Esophagus muscularis mucosa (tissue), 3 donors: ENCODE measurements around the gene PEX14.

Experiments
- CTCF ChIP-seq, 3 experiments: fragments of 200-600 bp in 2 of 3; fragments of 450-650 bp in 1 of 3; sonication (generic) in 2 of 3; IDR thresholded peaks; one replicate each; pipeline ENCODE4 v1.5.1; 2017 to 2019; ENCODE audit warnings: antibody characterized with exemption in 3 of 3, mild to moderate bottlenecking in 2 of 3, moderate library complexity in 1 of 3
- POLR2A ChIP-seq: fragments of 450-650 bp; IDR thresholded peaks from one replicate; pipeline ENCODE4 v1.6.1; 2017; ENCODE audit warnings: antibody characterized with exemption, moderate library complexity, mild to moderate bottlenecking, low read depth
- POLR2AphosphoS5 ChIP-seq, 2 donors: sonication (generic); formaldehyde crosslinking; IDR thresholded peaks; one replicate each; pipeline ENCODE4 v1.6.1; 2017; ENCODE audit warnings: antibody characterized with exemption in 2 of 2

- TF ChIP-seq POLR2A (no peak), CTCF (IDR thresholded peaks at IDR 0.05) (no peak), POLR2AphosphoS5 (IDR thresholded peaks at IDR 0.05) (no peak)
Observed at GRCh38 chr1:10589074-10589473, 114.3 kb downstream of the PEX14 start.
